Effector CD8-positive, alpha-beta T cell (primary cell): ENCODE data around the gene ACVRL1.

ENCODE experiments used
- DNase-seq: peaks from one replicate; lab custom pipeline; 2025; lab: John Stamatoyannopoulos, UW
- total RNA-seq, 4 experiments: gene quantifications; one replicate each; lab custom pipeline; 2026; lab: John Stamatoyannopoulos, UW

Gene ACVRL1
- 0 to 0.36 (median 0.09) reads per million in 4 experiments for total RNA-seq

DNA sequence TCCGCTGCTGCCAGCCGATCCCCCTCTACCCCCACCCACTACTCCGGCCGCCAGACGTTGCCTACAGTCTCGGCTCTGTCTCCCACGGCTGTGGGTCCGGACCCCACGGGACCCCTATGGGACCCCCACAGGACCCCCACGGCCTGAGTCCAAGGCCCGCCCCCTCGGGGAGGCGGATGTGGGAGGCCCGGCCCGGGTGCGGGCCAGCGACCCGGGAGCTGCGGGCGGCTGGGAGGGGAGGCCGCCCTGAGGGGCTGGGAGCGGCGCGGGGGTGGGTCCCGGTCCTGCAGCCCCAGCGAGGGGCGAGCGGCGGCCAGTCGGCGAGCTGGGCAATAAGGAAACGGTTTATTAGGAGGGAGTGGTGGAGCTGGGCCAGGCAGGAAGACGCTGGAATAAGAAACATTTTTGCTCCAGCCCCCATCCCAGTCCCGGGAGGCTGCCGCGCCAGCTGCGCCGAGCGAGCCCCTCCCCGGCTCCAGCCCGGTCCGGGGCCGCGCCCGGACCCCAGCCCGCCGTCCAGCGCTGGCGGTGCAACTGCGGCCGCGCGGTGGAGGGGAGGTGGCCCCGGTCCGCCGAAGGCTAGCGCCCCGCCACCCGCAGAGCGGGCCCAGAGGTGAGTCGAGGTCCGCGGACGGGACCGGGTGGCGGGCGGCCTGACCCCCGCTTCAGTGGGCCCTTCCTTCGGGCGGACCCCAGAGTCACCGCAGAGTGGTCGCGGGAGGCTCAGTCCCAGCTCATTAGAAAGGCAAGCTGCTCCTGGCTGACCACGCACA is at the start of gene ACVRL1:
Gene ACVRL1, plus strand, starts transcription at position 422 of the 773 bp plus-strand sequence. CDS start 4,971 bp downstream, outside the sequence.
- no peak for DNase-seq

DNA sequence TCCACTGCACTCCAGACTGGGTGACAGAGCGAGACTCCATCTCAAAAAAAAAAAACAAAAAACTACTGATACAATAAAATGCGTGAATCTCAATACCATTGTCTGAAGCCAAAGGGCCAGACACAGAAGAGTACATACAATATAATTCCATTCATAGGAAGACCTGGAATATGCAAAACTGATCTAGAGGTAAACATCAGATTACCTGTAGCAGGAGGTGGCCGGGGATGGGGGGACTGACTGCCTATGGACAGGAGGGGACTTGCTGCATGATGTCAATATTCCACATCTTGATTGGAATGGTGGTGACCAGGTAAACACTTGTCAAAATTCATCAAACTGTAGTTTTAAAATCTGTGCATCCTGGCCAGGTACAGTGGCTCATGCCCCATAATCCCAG is 46.3 kb upstream of the ACVRL1 start:
- no peak for DNase-seq

DNA sequence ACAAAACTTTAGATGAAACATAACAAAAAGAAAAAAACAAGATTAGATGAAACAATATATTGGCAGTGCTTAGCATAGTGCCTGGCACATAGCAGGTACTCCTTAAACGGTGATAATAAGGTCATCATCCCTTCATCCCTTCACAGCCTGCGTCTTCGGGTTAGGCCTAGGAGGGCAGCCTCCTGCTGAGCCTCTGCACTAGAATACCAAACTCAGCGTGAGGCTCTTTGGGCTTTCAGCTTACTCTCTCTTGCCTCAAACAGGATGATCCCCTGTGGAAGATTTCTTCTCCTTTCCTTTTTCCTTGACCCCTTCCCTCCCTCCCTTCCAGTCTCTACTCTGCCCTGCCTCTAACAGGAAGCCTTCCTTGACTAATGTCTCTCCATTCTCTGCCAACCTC is 44.4 kb upstream of the ACVRL1 start:
- no peak for DNase-seq

DNA sequence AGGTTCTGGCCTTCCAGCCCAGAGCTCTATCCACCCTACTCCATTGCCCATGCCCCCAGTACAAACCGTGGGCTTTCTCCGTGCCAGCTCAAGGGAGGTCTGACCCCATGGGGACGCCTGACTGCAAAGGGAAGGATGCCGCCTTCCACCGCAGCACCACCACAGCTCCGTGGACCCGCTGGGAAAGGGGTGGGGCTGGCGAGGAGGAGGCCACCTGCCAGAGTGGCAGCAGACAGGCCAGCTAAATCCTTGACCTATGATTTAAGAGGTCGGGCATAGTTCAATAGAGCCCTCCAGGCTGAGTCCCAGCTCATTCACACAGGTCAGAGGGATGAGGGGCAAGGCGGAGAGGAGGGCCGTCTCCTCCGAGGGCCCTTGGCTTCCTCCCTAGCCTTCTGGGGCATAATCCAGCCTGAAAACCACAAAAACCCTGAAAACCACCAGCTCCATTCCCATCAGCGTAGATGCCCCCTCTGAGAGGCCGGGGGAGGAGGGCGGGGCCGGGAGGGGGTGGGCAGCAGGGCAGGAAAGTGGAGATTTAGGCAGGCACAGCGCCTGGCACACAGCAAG is 43.9 kb upstream of the ACVRL1 start:
- no peak for DNase-seq

DNA sequence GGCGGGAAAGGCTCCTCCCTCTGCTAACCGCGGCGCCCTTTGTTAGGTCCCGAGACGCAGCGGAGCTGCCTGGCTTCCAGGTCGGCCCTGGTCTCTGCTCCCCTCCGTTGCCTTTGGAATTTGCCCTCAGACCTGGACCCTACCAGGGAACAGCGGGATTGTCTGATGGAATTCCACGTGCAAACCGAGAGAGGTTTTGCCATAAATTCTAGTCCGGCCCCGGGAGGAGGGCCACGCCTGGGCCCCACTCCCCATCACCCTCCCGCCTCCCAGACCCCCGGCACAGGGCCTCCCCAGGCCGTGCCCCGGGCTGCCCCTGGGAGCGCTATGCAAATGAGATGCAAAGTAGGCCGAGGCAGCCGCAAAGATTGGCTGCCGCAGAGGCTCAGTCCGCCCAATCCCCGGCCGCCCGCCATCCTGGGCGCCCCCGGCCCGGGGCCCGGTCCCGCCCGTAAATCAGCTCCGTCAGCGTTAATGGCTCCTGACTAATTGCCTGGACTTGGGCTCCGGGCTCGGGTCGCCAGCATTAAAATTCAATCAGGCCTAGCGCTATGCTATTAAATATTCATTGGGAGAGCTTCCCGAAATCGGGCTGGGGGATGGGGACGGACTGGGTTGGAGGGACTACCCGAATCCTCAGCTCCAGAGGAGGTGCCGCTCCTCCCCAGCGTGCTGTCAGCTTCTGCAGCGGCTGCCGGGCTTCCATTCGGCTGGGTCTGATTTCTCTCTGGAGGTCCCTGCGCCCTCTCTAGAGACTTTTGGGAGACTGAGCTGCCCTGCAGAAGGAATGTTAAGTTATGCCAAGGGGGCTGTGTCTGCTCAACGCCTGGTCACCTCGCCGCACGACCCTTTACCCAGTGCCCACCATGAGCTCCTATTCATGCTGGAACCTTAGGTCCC is 43.1 kb upstream of the ACVRL1 start:
- DNase-seq = no peak

GRCh38 chr12:51864833-51865670 is 42.3 kb upstream of the ACVRL1 start:
- DNase-seq = no peak

- DNase-seq = no peak
These were observed 41.5 kb upstream of the ACVRL1 start for GRCh38 chr12:51865757-51866270.

DNA sequence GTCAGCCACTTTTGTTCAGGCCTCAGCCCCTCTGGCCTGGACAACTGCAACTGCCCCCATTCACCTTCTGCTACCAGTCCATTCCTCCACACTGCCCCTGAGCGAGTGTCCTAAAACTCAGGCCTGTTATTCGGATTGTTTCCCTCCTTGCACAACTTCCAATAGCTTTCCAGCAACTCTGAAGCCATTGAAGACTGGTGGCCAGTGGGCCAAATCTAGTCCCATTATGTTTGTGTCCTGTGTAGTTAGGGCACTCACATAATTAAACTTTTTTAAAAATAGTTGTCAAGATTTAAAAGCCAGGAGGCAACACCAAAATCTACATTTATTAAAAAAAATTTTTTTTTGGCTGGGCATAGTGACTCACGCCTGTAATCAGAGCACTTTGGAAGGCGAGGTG is 41.0 kb upstream of the ACVRL1 start:
- no peak for DNase-seq

GRCh38 chr12:51866762-51867161 is 40.5 kb upstream of the ACVRL1 start:
- DNase-seq = no peak

DNA sequence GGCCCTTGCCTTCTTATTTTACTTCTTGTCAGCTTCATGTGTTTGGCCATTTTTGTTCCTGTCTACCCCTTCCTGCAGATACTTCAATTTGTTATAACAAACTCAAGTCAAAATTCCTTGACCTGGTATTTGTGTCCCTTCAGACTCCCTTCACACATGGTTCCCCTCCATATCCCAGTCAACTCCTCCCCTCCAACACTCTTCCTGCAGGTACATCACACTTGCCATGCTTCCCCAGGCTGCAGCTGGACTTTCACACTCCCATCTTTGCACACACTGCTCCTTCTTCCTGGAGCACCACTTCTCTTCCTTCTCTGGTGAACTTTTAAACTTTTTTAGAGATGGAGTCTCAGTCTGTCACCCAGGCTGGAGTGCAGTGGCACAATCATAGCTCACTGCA is 39.9 kb upstream of the ACVRL1 start:
- no peak for DNase-seq

DNA sequence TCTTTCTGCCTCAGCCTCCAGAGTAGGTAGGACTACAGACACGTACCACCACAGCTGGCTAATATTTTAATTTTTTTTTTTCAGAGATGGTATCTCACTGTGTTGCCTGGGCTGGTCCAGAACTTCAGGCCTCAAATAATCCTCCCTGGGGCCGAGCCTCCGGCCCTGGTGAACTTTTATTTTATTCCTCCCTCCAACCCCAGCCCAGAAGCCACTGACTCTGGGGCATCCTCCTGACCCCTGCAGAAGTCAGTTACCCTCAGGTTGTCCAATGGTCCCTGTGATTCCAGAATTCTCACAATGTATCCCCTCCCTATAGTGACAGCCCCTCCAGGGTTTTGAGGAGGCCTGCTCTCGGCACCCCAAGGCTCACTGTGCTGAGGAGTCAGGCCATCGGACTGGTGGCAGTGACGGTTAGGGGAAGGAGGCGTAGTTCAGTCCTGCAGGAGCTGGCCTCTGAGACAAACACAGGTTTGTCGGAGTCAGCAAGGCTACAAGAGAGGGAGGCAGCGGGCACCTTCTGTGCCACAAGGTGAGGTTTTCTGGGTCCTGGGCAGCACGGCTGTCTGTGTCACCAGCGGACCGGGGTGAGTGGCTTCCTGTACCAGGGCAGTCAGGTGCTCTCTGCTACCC is 39.4 kb upstream of the ACVRL1 start:
- no peak for DNase-seq

DNA sequence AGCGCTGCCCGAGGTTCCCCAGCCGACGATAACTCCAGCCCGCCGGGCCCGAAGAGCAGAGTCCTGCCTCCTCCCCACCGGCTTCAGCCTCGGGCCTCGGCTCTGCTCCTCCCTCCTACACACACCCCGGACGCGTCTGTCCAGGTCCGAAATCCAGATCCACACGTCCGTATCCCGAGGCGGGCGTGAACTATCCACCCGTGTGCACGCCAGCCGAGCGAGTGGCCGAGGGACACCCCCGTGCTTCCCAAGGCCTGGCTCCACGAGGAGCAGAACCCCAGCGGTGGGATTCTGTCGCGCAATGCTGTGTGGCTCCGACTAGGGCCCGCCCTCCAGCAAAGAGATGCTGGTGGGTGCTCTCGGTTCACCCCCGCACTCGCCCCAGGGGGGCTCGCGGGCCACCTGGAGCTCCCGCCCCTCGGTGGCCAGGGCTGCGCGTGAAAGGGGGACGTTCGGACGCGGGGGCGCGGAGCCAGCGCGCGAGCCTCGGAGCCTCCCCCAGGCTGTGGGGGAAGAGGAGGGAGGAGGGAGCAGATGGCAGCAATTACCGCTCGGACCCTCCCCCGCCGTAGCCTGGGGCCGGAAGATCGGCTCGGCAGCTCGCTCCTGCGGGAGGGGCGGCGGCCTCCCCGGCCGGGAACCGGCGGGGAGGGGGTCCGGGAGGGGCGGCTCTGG is 38.3 kb upstream of the ACVRL1 start:
- no peak for DNase-seq

GRCh38 chr12:51869496-51869865 is 37.8 kb upstream of the ACVRL1 start:
- DNase-seq = no peak

DNA sequence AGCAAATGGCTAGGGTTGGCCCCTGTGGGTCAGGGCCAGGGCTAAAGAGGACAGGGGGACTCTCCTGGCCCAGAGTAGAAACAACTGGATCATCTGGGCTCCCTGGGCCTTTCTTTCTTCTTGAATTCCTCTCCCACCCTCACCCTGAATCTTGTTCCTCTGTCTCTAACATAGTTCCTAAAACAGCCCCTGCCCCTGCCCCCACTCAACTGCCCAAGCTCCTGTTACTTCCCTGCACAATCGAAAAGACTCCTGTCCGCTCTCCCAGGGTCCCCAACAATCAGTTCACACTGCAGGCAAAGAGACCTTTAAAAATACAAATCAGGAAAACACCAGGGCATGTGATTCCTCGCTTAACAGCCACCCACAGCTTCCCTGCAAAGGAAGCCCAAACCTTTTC is 37.4 kb upstream of the ACVRL1 start:
- no peak for DNase-seq

- DNase-seq = no peak
These were observed 36.8 kb upstream of the ACVRL1 start for GRCh38 chr12:51870504-51870903.

- DNase-seq = no peak
These were observed 36.2 kb upstream of the ACVRL1 start for GRCh38 chr12:51871126-51871525.

DNA sequence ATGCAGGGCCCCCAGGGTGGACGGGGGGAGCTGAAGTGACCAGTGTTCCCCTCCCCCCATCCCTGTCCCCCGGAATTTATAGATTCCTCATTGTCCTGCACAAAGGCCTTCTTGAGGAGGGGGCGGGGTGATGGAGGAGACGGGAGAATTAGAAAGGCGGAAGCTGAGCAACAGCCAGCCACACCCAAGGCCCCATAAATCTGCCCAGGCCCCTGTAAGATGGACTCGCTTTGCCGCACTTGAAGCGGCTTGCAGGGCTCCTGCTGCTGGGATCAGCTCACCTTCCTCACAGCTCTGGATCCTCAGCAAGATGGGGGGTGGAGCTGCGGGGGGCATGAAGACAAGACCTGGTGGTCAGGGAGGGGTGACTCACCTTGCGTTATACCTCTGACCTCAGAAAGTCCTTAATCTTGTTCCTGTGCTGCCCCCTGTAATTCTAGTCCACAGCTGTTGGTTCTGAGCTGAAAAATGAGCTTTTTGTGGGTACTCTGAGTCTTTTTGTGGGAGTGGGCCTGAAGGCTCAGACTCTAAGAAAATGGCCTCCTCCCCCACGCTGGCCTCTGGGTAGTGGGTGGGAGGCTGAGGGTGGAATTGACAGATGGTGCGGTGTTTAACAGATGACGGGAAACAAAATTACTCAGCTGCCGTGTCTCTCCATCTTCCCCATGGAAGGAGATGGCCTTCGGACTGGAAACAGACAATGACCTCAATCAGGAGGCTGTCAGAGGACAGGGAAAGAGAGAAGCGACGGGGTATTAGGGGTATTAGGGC is 35.2 kb upstream of the ACVRL1 start:
- no peak for DNase-seq

DNA sequence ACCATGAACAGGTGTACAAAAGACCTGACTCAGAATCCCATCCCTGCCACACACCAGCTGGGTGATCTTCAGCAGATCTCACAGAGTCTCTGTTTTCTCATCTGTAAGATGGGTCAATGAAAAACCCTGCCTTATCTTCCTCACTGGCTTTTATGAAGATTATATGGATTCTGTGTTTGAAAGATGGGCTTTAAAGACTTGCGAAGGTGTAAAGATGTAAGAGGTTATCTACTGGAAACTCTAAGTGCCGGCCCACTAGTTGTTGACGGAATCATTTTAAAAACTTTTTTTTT is 34.7 kb upstream of the ACVRL1 start:
- DNase-seq = no peak

DNA sequence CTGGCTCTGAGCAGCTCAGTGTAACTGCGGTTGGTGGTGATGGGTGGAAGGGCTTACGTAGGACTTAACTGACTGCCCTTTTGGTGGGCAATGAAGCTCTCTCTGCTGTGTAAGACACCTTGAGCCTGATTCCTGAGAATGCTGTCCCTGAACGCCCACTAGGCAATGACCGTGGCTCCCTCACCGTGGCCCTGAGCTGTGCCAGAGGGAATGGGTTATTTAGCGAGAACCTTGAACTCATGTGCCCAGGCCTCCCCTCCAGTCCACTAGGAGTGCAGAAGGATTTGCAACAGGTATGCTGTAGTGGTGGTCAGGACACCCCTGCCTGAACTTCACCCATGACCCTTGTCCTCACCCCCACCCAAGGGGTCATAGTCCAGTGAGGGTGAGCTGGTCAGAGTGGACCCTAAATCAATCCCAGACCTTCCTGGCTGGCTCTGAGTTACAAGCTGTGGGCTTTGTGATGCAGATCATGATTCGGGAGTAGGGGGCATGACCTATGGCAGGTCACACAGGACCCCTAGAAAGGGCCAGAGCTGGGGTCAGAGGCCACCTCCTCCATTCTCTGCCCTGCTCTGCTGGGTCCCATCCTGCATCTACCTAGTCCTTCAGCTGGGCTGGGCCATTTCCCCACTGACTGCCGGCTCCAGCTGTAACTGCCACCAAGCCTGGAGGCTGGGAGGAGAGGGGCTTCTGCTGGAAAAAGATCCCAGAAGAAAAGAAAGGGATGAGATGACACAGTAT is 33.9 kb upstream of the ACVRL1 start:
- DNase-seq = no peak
